Gastrocnemius medialis (tissue), 4 donors: Measurements from ENCODE around the gene CCDC68.

ENCODE experiments used
- POLR2A ChIP-seq, 2 donors: fragments of 450-650 bp; IDR thresholded peaks; one replicate each; pipeline ENCODE4 v1.6.1; 2017; ENCODE audit warnings: antibody characterized with exemption in 2 of 2, mild to moderate bottlenecking in 2 of 2, moderate library complexity in 2 of 2
- TF ChIP-seq, protein P1 (sequence below), 5 experiments: fragments of 450-650 bp in 3 of 5; fragments of 200-600 bp in 2 of 5; sonication (generic) in 2 of 5; IDR thresholded peaks in 4 of 5; conservative IDR thresholded peaks in 1 of 5; 1 replicate in 4 of 5; 2 replicates in 1 of 5; pipeline ENCODE4 v1.5.1; 2016 to 2019; ENCODE audit warnings: antibody characterized with exemption in 5 of 5, mild to moderate bottlenecking in 3 of 5, moderate library complexity in 3 of 5

DNA sequence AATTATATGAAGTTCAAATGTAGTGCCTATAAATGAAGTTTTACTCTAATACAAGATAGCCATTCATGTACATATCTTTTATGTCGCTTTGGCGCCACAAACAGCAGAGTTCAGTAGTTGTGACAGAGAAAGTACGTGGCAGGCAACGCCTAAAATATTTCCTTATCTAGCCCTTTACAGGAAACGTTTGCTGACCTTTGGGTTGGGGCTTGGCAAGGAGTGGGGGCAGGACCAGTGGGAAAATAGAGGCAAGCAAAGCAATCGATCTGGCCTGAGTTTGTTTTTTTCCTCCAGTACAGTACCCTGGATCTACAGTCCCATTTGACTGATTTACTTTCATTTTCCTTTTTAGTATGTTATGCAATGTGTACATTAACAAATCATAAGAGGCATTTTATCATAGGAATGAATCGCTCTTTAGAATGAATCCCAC, 13.1 kb downstream of the CCDC68 start:
- TF ChIP-seq, protein P1, sequence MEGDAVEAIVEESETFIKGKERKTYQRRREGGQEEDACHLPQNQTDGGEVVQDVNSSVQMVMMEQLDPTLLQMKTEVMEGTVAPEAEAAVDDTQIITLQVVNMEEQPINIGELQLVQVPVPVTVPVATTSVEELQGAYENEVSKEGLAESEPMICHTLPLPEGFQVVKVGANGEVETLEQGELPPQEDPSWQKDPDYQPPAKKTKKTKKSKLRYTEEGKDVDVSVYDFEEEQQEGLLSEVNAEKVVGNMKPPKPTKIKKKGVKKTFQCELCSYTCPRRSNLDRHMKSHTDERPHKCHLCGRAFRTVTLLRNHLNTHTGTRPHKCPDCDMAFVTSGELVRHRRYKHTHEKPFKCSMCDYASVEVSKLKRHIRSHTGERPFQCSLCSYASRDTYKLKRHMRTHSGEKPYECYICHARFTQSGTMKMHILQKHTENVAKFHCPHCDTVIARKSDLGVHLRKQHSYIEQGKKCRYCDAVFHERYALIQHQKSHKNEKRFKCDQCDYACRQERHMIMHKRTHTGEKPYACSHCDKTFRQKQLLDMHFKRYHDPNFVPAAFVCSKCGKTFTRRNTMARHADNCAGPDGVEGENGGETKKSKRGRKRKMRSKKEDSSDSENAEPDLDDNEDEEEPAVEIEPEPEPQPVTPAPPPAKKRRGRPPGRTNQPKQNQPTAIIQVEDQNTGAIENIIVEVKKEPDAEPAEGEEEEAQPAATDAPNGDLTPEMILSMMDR (IDR thresholded peaks at IDR 0.05 in 4 of 5, conservative IDR thresholded peaks at IDR 0.05 in 1 of 5), result no peak
- no peak for TF ChIP-seq POLR2A (IDR thresholded peaks at IDR 0.05)
